Panc1 (cell line): ENCODE data around the gene EEF1AKMT2. TPM values are rescaled to one million over a fixed set of nuclear protein-coding genes. Genes with fewer than 3 reads are reported as not detected.

Source experiments
- ATAC-seq: fragments of 200-7000 bp; cut with Tn5 transposase; 2 replicates; pipeline ENCODE4 v1.9.1; 2020; ENCODE audit warnings: mild to moderate bottlenecking, moderate library complexity
- BruUV-seq: library from RNA; stranded (reverse); fragments of 400-500 nt; replicated peaks from 2 replicates; lab custom pipeline; 2021; lab: Mats Ljungman, UMichigan
- CTCF ChIA-PET: fragments of 300-600 bp; sonication (Branson Sonifier 250); formaldehyde crosslinking; loops from one replicate; lab custom pipeline; 2022; ENCODE audit warnings: antibody characterized with exemption; lab: Charles Lee
- POLR2A ChIA-PET: fragments of 300-600 bp; sonication (Branson Sonifier 250); formaldehyde crosslinking; loops from one replicate; lab custom pipeline; 2022; ENCODE audit warnings: antibody characterized with exemption; lab: Charles Lee
- DNase-seq: peaks from one replicate; pipeline ENCODE4 v3.0.0-alpha.2; 2010; ENCODE audit warnings: low read depth, low spot score
- H3K27ac ChIP-seq: 2 replicates; pipeline ENCODE4 v1.5.1; 2011; ENCODE audit warnings: mild to moderate bottlenecking, low read length, inconsistent platforms
- H3K27me3 ChIP-seq: fragments of 200-500 bp; sonication (Bioruptor generic); 2 replicates; pipeline ENCODE4 v1.6.0; 2014; ENCODE audit warnings: low read length, inconsistent platforms; ENCODE audit not compliant: control insufficient read depth, insufficient read depth
- H3K36me3 ChIP-seq: fragments of 200-500 bp; sonication (Bioruptor generic); 2 replicates; pipeline ENCODE4 v1.5.1; 2014; ENCODE audit warnings: inconsistent platforms, mild to moderate bottlenecking, low read length, moderate library complexity; ENCODE audit not compliant: control insufficient read depth, insufficient read depth
- H3K4me1 ChIP-seq: 2 replicates; pipeline ENCODE4 v1.5.1; 2011; ENCODE audit warnings: inconsistent platforms, mild to moderate bottlenecking, low read length, moderate library complexity; ENCODE audit not compliant: control insufficient read depth, insufficient read depth
- H3K4me3 ChIP-seq, 2 experiments: 2 replicates each; pipeline ENCODE4 v1.5.1; 2011 to 2012; ENCODE audit warnings: low read depth in 2 of 2, low read length in 2 of 2, mild to moderate bottlenecking in 2 of 2, inconsistent platforms in 1 of 2, moderate library complexity in 1 of 2
- H3K9me3 ChIP-seq: fragments of 200-500 bp; sonication (Bioruptor generic); 2 replicates; pipeline ENCODE4 v1.5.1; 2014; ENCODE audit warnings: low read depth, mild to moderate bottlenecking, inconsistent platforms, low read length, moderate library complexity; ENCODE audit not compliant: control insufficient read depth, insufficient read depth
- CTCF ChIP-seq: fragments of 450-650 bp; IDR thresholded peaks from 2 replicates; pipeline ENCODE4 v1.5.1; 2017; ENCODE audit warnings: mild to moderate bottlenecking
- POLR2AphosphoS5 ChIP-seq: IDR thresholded peaks from 2 replicates; pipeline ENCODE4 v1.6.1; 2012; ENCODE audit warnings: mild to moderate bottlenecking, low read depth, low read length, moderate library complexity
- REST ChIP-seq, 2 experiments: IDR thresholded peaks; 2 replicates each; pipeline ENCODE4 v1.6.1; 2011 to 2012; ENCODE audit warnings: low read depth in 2 of 2, control low read depth in 1 of 2, low read length in 1 of 2, mild to moderate bottlenecking in 1 of 2, moderate library complexity in 1 of 2; ENCODE audit not compliant: insufficient read depth in 1 of 2
- SIN3A ChIP-seq: IDR thresholded peaks from 2 replicates; pipeline ENCODE4 v1.6.1; 2012; ENCODE audit warnings: low read depth, mild to moderate bottlenecking, low read length, moderate library complexity, borderline replicate concordance; ENCODE audit not compliant: insufficient read depth
- TCF7L2 ChIP-seq: IDR thresholded peaks from 2 replicates; pipeline ENCODE4 v1.6.1; 2011; ENCODE audit warnings: mild to moderate bottlenecking, low read depth, low read length, inconsistent platforms
- in situ Hi-C: cut with HindIII; loops from 2 replicates; pipeline ENCODE4 v1.10.0; 2016; ENCODE audit warnings: low sequenced_read_pairs, low pct_unique_long_range_greater_than_20kb
- intact Hi-C: fragments of 100-400 bp; cut with micrococcal nuclease; formaldehyde crosslinking; loops from one replicate; pipeline ENCODE4 v1.10.0; 2022; ENCODE audit not compliant: unreplicated experiment
- total RNA-seq: library from RNA; stranded (reverse); gene quantifications from one replicate; pipeline ENCODE4 v1.2.1, GENCODE V29; 2021; ENCODE audit not compliant: unreplicated experiment

Gene EEF1AKMT2
- total RNA-seq, 1 experiment from 2014 or later, result 39.2 TPM

GRCh38 chr10:124719213-124719851 is 72.4 kb downstream of the EEF1AKMT2 start:
- intact Hi-C loops, result no loop called here
- in situ Hi-C loops, result no loop called here
- DNase-seq, result no peak
- BruUV-seq, result no TSS peak
- Histone ChIP-seq H3K36me3 (no peaks in the 10 kb centered on the region), H3K9me3 (no peaks in the 10 kb centered on the region), H3K27me3 (no peaks in the 10 kb centered on the region), H3K4me1 (peaks cover 27% of the 10 kb centered on the region), H3K4me3 (no peak overlapping the region), H3K27ac (no peak overlapping the region)
- ChIA-PET CTCF (interaction anchor here (0.6 kb wide), 1 partner anchor 62 kb away, joined by 3 read pairs; no protein-coding TSS in a partner anchor), POLR2A (no interaction called here)
- TF ChIP-seq REST (IDR thresholded peaks at IDR 0.05; ENCODE audit: insufficient read depth in 1 of 2, low read depth in 2 of 2, low read length in 1 of 2), result no peak
- no peak for TF ChIP-seq TCF7L2
- no peak for TF ChIP-seq SIN3A
- no peak for TF ChIP-seq CTCF
- TF ChIP-seq POLR2AphosphoS5, result no peak
- ATAC-seq, result no peak

- DNase-seq (no peak), ATAC-seq (no peak)
- Histone ChIP-seq H3K4me1 (peaks cover 23% of the 10 kb centered on the region), H3K27ac (peak overlapping the region; percentile 26; the same call in 1 of the 2 replicates), H3K9me3 (no peaks in the 10 kb centered on the region), H3K36me3 (no peaks in the 10 kb centered on the region), H3K4me3 (no peak overlapping the region), H3K27me3 (no peaks in the 10 kb centered on the region)
- TF ChIP-seq REST (IDR thresholded peaks at IDR 0.05; ENCODE audit: insufficient read depth in 1 of 2, low read depth in 2 of 2, low read length in 1 of 2), result no peak
- TF ChIP-seq POLR2AphosphoS5, result no peak
- no peak for TF ChIP-seq CTCF
- BruUV-seq, result no TSS peak
- intact Hi-C loops, result no loop called here
- CTCF ChIA-PET, result interaction anchor here (0.6 kb wide), 1 partner anchor 61 kb away, joined by 3 read pairs; no protein-coding TSS in a partner anchor
- POLR2A ChIA-PET, result interaction anchor here (0.6 kb wide), 1 partner anchor 13 kb away, joined by 6 read pairs; no protein-coding TSS in a partner anchor
- in situ Hi-C loops, result no loop called here
Observed at GRCh38 chr10:124717911-124718741, 73.6 kb downstream of the EEF1AKMT2 start.
